ENCODE data around the gene APP. TPM values are rescaled to one million over a fixed set of nuclear protein-coding genes. Genes with fewer than 3 reads are reported as not detected.
"Not testable (repeated sequence)": the region's sequence is repeated elsewhere in the genome, so short reads cannot be mapped to it uniquely, and the experiment has no call there.

Gene APP
- total RNA-seq, 1 experiment from 2014 or later: 266 TPM

DNA sequence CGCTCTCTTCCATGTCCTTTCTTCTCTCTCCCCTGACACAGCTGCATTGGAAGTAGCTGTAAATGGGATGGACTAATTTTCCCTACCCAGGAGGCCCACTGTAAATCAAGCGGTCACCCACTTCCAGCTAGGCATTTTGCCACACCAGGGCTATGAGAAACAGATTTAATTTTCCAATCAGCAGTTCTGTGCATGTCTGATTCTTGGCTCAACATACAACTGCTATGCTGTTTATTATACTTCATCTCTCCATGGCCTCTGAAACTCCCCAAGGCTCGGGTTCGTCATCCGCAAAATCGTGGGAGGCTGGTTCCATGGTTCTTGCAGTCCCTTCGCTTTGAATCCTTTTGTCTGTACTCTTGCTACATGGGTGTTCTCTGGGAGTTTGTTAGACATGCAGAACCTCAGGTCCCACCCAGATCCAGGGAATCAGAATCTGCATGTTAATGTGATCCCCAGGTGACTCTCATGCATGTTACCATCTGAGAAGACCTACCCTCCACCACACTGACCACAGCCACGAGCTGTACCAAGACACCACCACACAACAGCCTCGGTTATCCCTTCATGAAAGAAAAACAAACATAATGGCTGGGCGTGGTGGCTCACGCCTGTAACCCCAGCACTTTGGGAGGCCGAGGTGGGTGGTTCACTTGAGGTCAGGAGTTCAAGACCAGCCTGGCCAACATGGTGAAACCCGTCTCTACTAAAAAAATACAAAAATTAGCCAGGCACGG is 245.3 kb downstream of the APP start:
- no peak for ATAC-seq
- ChIA-PET POLR2A (ENCODE audit: unreplicated experiment) (no interaction called here), CTCF (no interaction called here)
- no peaks in the 10 kb centered on the region for H3K9me3 ChIP-seq (ENCODE audit: low read length)
- no peaks in the 10 kb centered on the region for H3K4me1 ChIP-seq (ENCODE audit: insufficient read depth, low read length)
- no TSS peak for BruUV-seq (replicated peaks)
- DNase-seq: no peak
- no peak overlapping the region for H3K4me2 ChIP-seq (ENCODE audit: low read length)
- no peak for TF ChIP-seq EZH2phosphoT487 (IDR thresholded peaks at IDR 0.05; ENCODE audit: borderline replicate concordance, low read length)
- TF ChIP-seq, protein P1, sequence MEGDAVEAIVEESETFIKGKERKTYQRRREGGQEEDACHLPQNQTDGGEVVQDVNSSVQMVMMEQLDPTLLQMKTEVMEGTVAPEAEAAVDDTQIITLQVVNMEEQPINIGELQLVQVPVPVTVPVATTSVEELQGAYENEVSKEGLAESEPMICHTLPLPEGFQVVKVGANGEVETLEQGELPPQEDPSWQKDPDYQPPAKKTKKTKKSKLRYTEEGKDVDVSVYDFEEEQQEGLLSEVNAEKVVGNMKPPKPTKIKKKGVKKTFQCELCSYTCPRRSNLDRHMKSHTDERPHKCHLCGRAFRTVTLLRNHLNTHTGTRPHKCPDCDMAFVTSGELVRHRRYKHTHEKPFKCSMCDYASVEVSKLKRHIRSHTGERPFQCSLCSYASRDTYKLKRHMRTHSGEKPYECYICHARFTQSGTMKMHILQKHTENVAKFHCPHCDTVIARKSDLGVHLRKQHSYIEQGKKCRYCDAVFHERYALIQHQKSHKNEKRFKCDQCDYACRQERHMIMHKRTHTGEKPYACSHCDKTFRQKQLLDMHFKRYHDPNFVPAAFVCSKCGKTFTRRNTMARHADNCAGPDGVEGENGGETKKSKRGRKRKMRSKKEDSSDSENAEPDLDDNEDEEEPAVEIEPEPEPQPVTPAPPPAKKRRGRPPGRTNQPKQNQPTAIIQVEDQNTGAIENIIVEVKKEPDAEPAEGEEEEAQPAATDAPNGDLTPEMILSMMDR (conservative IDR thresholded peaks at IDR 0.05; ENCODE audit: low read depth, low read length): no peak
- no peak for TF ChIP-seq EZH2 (IDR thresholded peaks at IDR 0.05; ENCODE audit: low read length, unreplicated experiment)
- no peaks in the 10 kb centered on the region for H4K20me1 ChIP-seq (ENCODE audit: low read length)
- H2AFZ ChIP-seq (ENCODE audit: low read length): no peak overlapping the region
- intact Hi-C loops (cut with micrococcal nuclease): no loop called here
- H3K4me3 ChIP-seq (ENCODE audit: low read length): no peak overlapping the region
- H3F3A ChIP-seq (ENCODE audit: low read length, unreplicated experiment): no peaks in the 10 kb centered on the region
- no peak overlapping the region for H3K9ac ChIP-seq (ENCODE audit: low read length)
- H3K9me2 ChIP-seq (replicated peaks; ENCODE audit: low read length): no peaks in the 10 kb centered on the region
- H3K36me3 ChIP-seq (ENCODE audit: low read depth, low read length): 0 out of 2 replicates have a peak, but pooled peaks cover 3% of the 10 kb centered on the region
- no peaks in the 10 kb centered on the region for H3K27me3 ChIP-seq (ENCODE audit: low read length)
- no peaks in the 10 kb centered on the region for H3K79me2 ChIP-seq (ENCODE audit: low read length)
- no peak overlapping the region for H3K27ac ChIP-seq (ENCODE audit: low read length)

GRCh38 chr21:25918152-25918551 is 252.4 kb downstream of the APP start:
- ATAC-seq; BruUV-seq (replicated peaks): not testable (repeated sequence)

GRCh38 chr21:25916226-25916625 is 254.3 kb downstream of the APP start:
- no peaks in the 10 kb centered on the region for H4K20me1 ChIP-seq (ENCODE audit: low read length)
- no peaks in the 10 kb centered on the region for H3F3A ChIP-seq (ENCODE audit: low read length, unreplicated experiment)
- ATAC-seq (no peak), DNase-seq (peak; percentile 46)
- no TSS peak for BruUV-seq (replicated peaks)
- H3K27ac ChIP-seq (ENCODE audit: low read length): no peak overlapping the region
- no peak overlapping the region for H3K9ac ChIP-seq (ENCODE audit: low read length)
- H3K4me1 ChIP-seq (ENCODE audit: insufficient read depth, low read length): no peaks in the 10 kb centered on the region
- H3K27me3 ChIP-seq (ENCODE audit: low read length): no peaks in the 10 kb centered on the region
- ChIA-PET POLR2A (ENCODE audit: unreplicated experiment) (interaction anchor here (0.6 kb wide), 1 partner anchor 764 kb away, joined by 3 read pairs; no protein-coding TSS in a partner anchor), CTCF (no interaction called here)
- H3K79me2 ChIP-seq (ENCODE audit: low read length): no peaks in the 10 kb centered on the region
- TF ChIP-seq, protein P1 (conservative IDR thresholded peaks at IDR 0.05; ENCODE audit: low read depth, low read length): no peak
- TF ChIP-seq EZH2phosphoT487 (IDR thresholded peaks at IDR 0.05; ENCODE audit: borderline replicate concordance, low read length) (no peak), EZH2 (IDR thresholded peaks at IDR 0.05; ENCODE audit: low read length, unreplicated experiment) (no peak)
- intact Hi-C loops (cut with micrococcal nuclease): no loop called here
- H2AFZ ChIP-seq (ENCODE audit: low read length): no peak overlapping the region
- H3K9me3 ChIP-seq (ENCODE audit: low read length): no peaks in the 10 kb centered on the region
- no peaks in the 10 kb centered on the region for H3K36me3 ChIP-seq (ENCODE audit: low read depth, low read length)
- H3K9me2 ChIP-seq (replicated peaks; ENCODE audit: low read length): no peaks in the 10 kb centered on the region
- H3K4me2 ChIP-seq (ENCODE audit: low read length): no peak overlapping the region
- H3K4me3 ChIP-seq (ENCODE audit: low read length): no peak overlapping the region

More at GRCh38 chr21:25918152-25918551, 252.4 kb downstream of the APP start:
- H3K79me2 ChIP-seq (ENCODE audit: low read length); H3K4me1 ChIP-seq (ENCODE audit: insufficient read depth, low read length); H2AFZ ChIP-seq (ENCODE audit: low read length); H3K9me3 ChIP-seq (ENCODE audit: low read length); DNase-seq; H3K9ac ChIP-seq (ENCODE audit: low read length); CTCF ChIA-PET; intact Hi-C loops (cut with micrococcal nuclease); H3K27me3 ChIP-seq (ENCODE audit: low read length); H3K9me2 ChIP-seq (replicated peaks; ENCODE audit: low read length); POLR2A ChIA-PET (ENCODE audit: unreplicated experiment); H3K4me2 ChIP-seq (ENCODE audit: low read length); H3K27ac ChIP-seq (ENCODE audit: low read length); H3K4me3 ChIP-seq (ENCODE audit: low read length); H4K20me1 ChIP-seq (ENCODE audit: low read length); H3F3A ChIP-seq (ENCODE audit: low read length, unreplicated experiment); H3K36me3 ChIP-seq (ENCODE audit: low read depth, low read length): not testable (repeated sequence)

Measured in PC-3 (cell line).